ENCODE measurements around the gene MYL6B. TPM values are rescaled to one million over a fixed set of nuclear protein-coding genes. Genes with fewer than 3 reads are reported as not detected.
A peak's percentile ranks its signal among the peaks of the same experiment; 100 is the strongest.

Gene MYL6B
- total RNA-seq, 3 donors from 2014 or later, result 30.3 to 34.5 (median 30.8) TPM

DNA sequence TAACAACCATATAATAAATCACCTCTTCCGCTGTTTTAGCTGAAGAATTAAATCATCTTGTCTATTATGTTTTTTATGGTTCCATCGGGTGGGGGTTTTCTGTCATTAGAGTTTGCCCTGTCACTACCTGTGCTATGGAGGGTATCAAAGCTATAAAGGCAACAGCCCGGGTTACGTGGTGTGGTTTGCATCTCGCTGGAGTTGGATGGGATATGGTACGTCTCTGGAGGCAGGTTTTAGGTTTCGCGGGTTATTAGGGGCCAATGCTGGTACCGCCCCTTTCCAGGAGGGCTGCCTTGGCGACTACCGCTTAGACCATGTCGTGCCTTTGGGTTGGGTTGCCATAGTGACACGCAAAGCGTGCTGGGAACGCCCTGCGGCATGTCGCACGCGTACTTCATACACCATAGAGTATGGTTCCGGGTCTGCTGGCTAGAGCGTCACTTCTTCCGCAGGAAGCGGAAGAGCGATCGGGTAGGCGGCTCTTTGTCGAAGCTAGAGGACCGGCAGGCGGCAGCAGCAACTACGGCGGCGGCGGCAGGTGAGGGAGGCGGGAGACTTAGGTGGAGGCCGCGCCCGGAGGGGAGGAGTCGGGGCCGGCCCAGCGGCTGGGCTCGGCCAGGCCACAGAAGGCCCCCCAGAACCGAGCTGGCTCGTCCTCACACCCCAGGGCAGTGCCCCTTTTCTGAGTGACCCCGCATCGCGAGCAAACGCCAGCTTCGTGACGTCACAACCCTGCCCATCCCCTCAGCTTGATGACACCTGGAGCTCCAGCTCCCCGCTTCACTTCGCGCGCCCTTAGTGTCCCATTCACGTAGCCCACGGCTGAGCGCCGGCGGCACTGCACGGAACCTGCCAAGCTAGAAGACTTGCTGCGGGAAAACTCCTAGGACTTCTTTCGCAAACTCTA lies 34.4 kb upstream of the MYL6B start, which contains the start of gene ZC3H10:
Gene ZC3H10 (plus strand): TSS at position 489 of the 910 bp plus-strand sequence. CDS start 2,297 bp downstream, outside the sequence.
- H3K36me3 Mint-ChIP-seq (ENCODE audit: insufficient read depth), result peaks cover 36% of the 10 kb centered on the region
- DNase-seq, result peak; percentile 94

DNA sequence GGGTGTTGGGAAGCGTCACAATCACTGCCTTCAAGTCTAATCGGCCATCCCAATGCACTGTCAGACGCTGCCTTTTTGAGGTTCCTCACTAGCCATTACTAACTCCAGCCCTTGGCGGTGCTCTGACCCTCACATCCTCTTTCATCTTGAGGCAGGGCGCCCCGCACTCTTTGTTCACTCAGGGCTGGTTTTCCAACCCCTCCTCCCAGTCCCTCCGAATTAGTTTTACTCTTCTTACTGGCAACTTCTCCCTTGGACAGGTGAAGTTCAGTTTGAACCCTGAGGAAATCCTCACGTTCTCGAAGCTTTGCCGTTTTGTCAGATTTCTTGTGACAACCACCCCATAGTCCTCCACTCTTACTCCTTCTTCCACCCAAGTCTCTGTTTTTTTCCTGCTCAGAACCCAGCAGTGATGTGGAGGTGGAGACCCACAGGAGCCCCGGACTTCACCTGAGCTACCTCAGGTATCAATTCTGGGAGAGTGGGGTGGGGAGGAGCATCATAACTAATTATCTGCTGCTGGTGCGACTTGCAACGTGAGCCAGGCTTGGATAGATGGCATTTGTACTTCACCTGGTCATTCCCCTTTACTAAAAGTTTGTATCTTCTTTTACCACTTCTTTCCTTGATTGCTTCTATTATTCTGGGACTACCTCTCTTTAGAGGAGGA lies 33.6 kb upstream of the MYL6B start:
- H3K36me3 Mint-ChIP-seq (ENCODE audit: insufficient read depth), result peaks cover 28% of the 10 kb centered on the region
- peaks cover 27% of the 10 kb centered on the region for H3K4me1 Mint-ChIP-seq (ENCODE audit: low read depth)
- H3K9me3 Mint-ChIP-seq, result no peaks in the 10 kb centered on the region
- H3K4me3 Mint-ChIP-seq, result peak overlapping the region; percentile 99
- DNase-seq (no peak), ATAC-seq (no peak)
- no peaks in the 10 kb centered on the region for H3K27me3 Mint-ChIP-seq (ENCODE audit: low read depth)

More for the DNA sequence above, 34.4 kb upstream of the MYL6B start, which contains the start of gene ZC3H10:
- no peaks in the 10 kb centered on the region for H3K27me3 Mint-ChIP-seq (ENCODE audit: low read depth)
- H3K9me3 Mint-ChIP-seq, result no peaks in the 10 kb centered on the region
- peaks cover 25% of the 10 kb centered on the region for H3K4me1 Mint-ChIP-seq (ENCODE audit: low read depth)
- peak within 1 kb of the TSS; percentile 99 for H3K4me3 Mint-ChIP-seq
- peak; percentile 86 to 89 for ATAC-seq

DNA sequence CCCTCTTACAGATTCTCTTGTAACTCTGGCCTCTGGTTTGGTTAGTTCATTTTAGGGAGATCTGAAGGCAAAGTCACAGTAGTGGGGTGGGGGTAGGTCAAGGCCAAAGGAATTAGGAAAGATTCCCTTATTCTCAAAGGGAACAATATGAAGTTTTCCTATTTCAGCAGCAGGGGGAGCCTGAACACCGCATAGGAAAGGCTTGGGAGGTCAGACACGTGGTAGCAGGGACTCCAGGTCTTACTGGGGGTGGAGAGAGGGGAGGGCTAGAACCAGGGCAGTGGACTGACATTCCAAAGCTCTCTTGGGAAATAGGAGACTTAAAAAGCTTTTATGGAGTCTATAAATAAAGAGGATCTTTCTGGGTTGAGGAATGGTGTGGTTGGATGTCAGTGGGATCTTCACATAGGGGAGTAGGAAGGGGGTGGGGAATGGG lies 33.0 kb upstream of the MYL6B start:
- Mint-ChIP-seq H3K9me3 (no peaks in the 10 kb centered on the region), H3K36me3 (ENCODE audit: insufficient read depth) (peaks cover 25% of the 10 kb centered on the region), H3K4me3 (peak overlapping the region; percentile 99), H3K27me3 (ENCODE audit: low read depth) (no peaks in the 10 kb centered on the region), H3K4me1 (ENCODE audit: low read depth) (peaks cover 32% of the 10 kb centered on the region)
- peak; percentile 55 for DNase-seq
- no peak for ATAC-seq

DNA sequence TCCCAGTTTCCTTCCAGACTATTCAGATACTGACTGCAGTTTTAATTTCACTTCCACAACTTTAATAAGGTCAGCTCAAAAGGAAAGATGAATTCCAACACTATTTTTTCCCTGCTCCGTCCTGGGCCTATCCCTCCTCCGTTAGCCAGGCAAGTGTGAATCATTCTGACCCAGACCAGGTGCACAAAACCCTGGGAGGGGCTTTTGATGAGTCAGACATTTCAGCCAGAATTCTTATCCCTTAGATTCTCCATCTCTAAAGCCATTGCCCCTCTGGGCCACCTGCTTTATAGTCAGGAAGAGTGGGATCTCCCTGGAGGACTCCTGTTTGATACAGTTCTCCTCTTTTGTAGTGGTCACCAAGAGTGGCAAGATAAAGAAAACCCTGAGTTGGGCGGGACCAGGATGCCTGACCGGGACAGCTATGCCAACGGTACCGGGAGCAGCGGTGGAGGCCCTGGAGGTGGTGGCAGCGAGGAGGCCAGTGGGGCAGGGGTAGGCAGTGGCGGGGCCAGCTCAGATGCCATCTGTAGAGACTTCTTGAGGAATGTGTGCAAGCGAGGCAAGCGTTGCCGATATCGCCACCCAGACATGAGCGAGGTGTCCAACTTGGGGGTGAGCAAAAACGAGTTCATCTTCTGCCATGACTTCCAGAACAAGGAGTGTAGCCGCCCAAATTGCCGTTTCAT lies 32.1 kb upstream of the MYL6B start:
- ATAC-seq (no peak), DNase-seq (no peak)
- peaks cover 33% of the 10 kb centered on the region for H3K4me1 Mint-ChIP-seq (ENCODE audit: low read depth)
- no peaks in the 10 kb centered on the region for H3K27me3 Mint-ChIP-seq (ENCODE audit: low read depth)
- H3K36me3 Mint-ChIP-seq (ENCODE audit: insufficient read depth), result peaks cover 25% of the 10 kb centered on the region
- H3K9me3 Mint-ChIP-seq, result no peaks in the 10 kb centered on the region
- H3K4me3 Mint-ChIP-seq, result no peak overlapping the region

DNA sequence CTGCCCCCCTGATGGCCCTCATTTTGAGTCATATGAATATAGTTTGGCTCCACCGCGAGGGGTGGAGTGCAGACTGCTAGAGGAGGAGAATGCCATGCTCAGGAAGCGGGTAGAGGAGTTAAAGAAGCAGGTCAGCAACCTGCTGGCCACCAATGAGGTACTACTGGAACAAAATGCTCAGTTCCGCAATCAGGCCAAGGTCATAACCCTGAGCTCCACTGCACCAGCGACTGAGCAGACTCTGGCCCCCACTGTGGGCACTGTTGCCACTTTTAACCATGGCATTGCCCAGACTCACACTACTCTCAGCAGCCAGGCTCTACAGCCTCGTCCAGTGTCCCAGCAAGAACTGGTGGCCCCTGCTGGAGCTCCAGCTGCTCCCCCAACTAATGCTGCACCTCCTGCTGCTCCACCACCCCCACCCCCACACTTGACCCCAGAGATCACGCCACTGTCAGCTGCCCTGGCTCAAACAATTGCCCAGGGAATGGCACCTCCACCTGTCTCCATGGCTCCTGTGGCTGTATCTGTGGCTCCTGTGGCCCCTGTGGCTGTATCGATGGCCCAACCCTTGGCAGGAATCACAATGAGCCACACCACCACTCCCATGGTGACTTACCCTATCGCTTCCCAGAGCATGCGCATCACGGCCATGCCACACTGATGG lies 31.1 kb upstream of the MYL6B start:
- no peaks in the 10 kb centered on the region for H3K27me3 Mint-ChIP-seq (ENCODE audit: low read depth)
- peaks cover 25% of the 10 kb centered on the region for H3K36me3 Mint-ChIP-seq (ENCODE audit: insufficient read depth)
- peaks cover 34% of the 10 kb centered on the region for H3K4me1 Mint-ChIP-seq (ENCODE audit: low read depth)
- no peak for DNase-seq
- no peak for ATAC-seq
- H3K9me3 Mint-ChIP-seq, result no peaks in the 10 kb centered on the region
- H3K4me3 Mint-ChIP-seq, result no peak overlapping the region

DNA sequence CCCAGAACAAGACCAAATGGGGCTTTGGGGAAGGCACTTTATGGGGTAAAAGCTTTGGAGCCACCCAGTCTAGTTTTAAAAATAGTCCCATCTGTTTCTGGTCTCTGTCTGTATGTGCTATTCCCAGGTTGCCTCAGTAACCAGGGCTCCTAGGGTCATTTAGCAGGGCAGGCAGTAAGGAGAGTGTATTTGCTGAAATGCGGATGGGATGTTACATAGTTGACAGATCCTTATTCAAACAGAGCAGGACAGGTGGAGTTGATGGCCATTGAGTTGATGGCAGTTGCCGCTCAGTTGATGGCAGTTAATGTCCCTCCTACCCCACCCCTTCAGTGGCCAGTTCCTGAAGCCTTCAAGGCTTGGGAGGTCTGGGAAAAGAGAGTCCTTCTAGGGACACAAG lies 29.8 kb upstream of the MYL6B start:
- no peak for DNase-seq
- no peak for ATAC-seq
- peaks cover 47% of the 10 kb centered on the region for H3K4me1 Mint-ChIP-seq (ENCODE audit: low read depth)
- H3K4me3 Mint-ChIP-seq, result no peak overlapping the region
- H3K9me3 Mint-ChIP-seq, result no peaks in the 10 kb centered on the region
- peaks cover 14% of the 10 kb centered on the region for H3K36me3 Mint-ChIP-seq (ENCODE audit: insufficient read depth)
- no peaks in the 10 kb centered on the region for H3K27me3 Mint-ChIP-seq (ENCODE audit: low read depth)

DNA sequence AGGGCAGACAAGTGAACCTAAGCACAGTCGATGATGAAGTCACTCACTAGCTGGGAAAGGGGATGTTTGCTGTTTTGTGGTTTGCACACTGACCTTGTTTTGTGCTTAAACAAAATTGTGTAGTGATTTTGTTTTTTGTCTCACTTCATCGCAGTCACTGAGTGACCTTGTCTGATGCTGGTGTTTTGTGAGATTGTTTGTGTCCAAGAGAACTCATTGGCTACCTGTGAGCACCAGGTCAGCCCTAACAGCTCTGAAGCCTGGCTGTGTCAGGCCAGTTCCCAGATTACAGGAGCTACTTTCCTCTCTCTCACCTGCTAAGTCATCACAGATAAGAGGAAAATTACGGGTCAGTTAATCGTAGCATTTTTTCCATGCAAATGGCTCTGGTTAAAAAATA lies 28.3 kb upstream of the MYL6B start:
- Mint-ChIP-seq H3K27me3 (ENCODE audit: low read depth) (no peaks in the 10 kb centered on the region), H3K9me3 (no peaks in the 10 kb centered on the region)

DNA sequence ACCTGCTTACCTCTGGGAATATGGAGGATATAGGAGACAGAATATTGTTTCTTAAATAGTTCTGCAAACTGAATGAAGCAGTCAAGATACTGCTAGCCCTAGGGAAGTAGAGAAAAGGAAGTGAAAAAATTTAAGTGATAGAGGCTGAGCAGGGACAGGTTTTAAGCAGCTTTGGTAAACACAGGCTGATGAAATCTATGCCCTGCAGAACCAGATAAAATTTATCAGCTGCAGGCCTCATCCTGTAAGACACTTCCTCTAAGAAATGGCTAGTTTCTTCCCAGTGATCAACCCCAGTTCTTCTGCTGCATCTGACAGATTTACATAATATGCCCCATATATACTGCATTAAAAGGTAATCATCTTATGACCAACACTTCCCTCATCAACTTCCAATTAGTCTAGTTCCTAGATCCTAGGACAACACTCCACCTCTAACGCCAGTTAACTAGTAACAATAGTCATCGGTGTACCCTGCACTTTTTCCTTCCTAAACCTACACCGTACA lies 25.6 kb upstream of the MYL6B start:
- Mint-ChIP-seq H3K36me3 (ENCODE audit: insufficient read depth) (peaks cover 18% of the 10 kb centered on the region), H3K4me3 (peak overlapping the region; percentile 22), H3K9me3 (no peaks in the 10 kb centered on the region), H3K27me3 (ENCODE audit: low read depth) (no peaks in the 10 kb centered on the region), H3K4me1 (ENCODE audit: low read depth) (peaks cover 59% of the 10 kb centered on the region)
- DNase-seq, result no peak
- no peak for ATAC-seq

More for the DNA sequence above, 28.3 kb upstream of the MYL6B start:
- ATAC-seq (no peak), DNase-seq (no peak)
- peaks cover 10% of the 10 kb centered on the region for H3K36me3 Mint-ChIP-seq (ENCODE audit: insufficient read depth)
- H3K4me1 Mint-ChIP-seq (ENCODE audit: low read depth), result peaks cover 45% of the 10 kb centered on the region
- no peak overlapping the region for H3K4me3 Mint-ChIP-seq

DNA sequence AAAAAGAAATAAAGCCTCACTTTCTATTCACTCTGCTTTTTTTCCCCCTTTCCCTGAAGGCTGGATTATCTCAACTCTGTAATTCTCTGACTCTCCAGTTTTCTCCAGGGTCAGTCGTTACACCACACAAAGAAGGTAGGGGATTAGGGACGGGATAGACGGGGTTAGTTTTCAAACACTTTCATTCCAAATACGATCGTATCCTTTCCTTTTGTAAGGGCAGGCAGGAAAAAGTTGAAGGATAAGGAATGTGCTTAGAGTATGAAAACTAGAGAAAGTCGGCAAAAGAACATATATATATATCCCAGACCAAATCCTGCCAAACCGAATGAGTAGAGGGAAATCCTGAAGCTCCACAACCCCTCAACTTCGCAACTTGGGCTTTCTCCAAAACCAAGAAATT lies 24.9 kb upstream of the MYL6B start:
- Mint-ChIP-seq H3K4me3 (peak overlapping the region; percentile 95), H3K36me3 (ENCODE audit: insufficient read depth) (peaks cover 24% of the 10 kb centered on the region), H3K27me3 (ENCODE audit: low read depth) (no peaks in the 10 kb centered on the region), H3K4me1 (ENCODE audit: low read depth) (peaks cover 65% of the 10 kb centered on the region), H3K9me3 (no peaks in the 10 kb centered on the region)
- no peak for DNase-seq
- no peak for ATAC-seq

DNA sequence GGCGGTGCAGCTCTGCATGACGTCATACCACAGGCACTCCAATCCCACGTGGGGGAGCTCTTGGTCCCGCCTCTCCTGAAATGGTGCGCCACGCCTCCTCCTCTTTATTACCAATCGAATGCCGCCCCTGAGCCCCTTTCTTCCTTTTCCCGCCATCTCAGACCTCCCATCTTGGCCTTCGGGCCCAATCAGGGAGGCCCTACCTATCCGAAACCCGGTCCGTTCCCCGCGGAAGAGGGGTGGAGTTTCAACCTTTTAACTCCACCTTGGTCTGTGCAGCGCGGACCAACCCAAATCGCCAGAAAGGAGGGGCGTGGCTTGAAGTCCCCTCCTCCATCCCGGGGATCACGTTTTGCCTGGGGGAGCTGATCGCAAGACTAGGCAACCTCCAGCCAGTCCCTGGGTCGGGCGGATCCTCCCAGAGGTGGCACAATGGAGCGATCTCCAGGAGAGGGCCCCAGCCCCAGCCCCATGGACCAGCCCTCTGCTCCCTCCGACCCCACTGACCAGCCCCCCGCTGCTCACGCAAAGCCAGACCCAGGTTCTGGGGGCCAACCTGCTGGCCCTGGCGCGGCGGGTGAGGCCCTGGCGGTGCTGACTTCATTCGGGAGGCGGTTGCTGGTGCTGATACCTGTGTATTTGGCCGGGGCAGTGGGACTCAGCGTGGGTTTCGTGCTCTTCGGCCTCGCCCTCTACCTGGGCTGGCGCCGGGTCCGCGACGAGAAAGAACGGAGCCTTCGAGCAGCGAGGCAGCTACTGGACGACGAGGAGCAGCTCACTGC lies 24.3 kb upstream of the MYL6B start, which contains the start of gene ESYT1:
Gene ESYT1 (plus strand): TSS at position 380 of the 782 bp plus-strand sequence. CDS start 53 bp downstream, at position 433.
- H3K4me1 Mint-ChIP-seq (ENCODE audit: low read depth), result peaks cover 69% of the 10 kb centered on the region
- ATAC-seq, result peak; percentile 95 to 96
- H3K4me3 Mint-ChIP-seq, result peak within 1 kb of the TSS; percentile 95
- no peaks in the 10 kb centered on the region for H3K9me3 Mint-ChIP-seq
- peak; percentile 94 for DNase-seq
- H3K36me3 Mint-ChIP-seq (ENCODE audit: insufficient read depth), result peaks cover 23% of the 10 kb centered on the region
- H3K27me3 Mint-ChIP-seq (ENCODE audit: low read depth), result no peaks in the 10 kb centered on the region

DNA sequence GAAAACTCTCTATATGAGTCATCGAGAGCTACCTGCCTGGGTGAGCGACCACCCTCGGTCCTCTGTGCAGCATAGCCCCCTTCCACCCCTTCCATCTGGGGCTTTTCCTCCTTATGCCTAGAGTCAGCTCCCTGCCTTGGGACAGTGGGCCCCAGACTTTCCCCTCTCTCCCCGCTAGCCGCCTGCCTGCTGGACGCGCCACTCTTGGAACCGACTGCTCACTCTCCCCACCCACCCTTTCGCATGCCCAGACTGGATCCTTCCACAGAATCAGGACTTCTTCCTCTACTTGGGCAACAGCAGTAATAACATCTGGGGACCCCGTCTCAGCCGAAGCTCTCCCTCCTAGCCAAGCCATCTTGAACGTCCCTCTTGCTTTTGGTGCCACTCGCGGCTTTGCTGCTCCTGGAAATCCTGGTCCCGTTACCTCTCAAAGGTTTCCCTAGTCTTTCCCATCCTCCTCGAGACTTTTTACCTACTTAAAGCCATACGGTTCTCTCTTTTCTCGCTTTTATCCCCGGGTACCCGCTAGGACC lies 23.6 kb upstream of the MYL6B start:
- Mint-ChIP-seq H3K9me3 (no peaks in the 10 kb centered on the region), H3K4me3 (peak overlapping the region; percentile 95), H3K4me1 (ENCODE audit: low read depth) (peaks cover 67% of the 10 kb centered on the region), H3K36me3 (ENCODE audit: insufficient read depth) (peaks cover 26% of the 10 kb centered on the region), H3K27me3 (ENCODE audit: low read depth) (no peaks in the 10 kb centered on the region)
- DNase-seq (no peak), ATAC-seq (no peak)

DNA sequence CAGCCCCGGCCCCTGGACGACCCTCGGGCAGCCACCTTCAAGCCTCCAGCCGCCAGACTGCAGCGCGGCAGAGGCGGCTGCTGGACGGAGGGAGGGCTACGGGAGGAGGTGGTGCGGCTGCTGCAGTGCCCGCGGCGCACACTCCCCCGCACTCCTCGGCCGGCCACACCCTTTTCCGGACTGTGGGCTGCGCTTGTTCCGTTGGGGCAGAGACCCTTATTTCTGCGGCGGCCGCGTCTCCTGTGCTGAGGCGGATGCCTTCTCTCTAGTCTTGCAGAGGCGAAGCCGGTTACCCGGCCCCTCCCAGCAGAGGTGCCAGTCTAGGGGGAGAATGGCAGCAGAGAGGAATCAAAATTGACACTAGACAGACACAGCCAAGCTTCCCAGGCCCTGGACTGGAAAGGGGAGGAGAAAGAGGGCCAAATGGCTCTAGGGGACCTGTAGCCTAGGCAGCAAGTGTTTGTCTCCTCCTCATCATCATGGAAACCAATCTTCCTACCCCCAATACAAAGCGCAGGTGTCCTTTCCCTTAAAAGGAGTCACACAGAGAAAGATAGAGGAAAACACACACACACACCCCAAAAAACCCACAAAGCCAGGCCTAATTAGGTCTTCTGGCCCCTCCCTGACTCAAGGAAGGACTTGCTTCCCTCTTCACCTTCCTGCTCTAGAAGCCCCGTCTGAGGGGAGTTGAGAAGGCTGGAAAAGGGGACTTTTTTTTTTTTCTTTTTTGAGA lies 23.0 kb upstream of the MYL6B start:
- peaks cover 32% of the 10 kb centered on the region for H3K36me3 Mint-ChIP-seq (ENCODE audit: insufficient read depth)
- H3K9me3 Mint-ChIP-seq, result no peaks in the 10 kb centered on the region
- H3K4me3 Mint-ChIP-seq, result peak overlapping the region; percentile 95
- ATAC-seq (peak; percentile 9 to 11), DNase-seq (peak; percentile 55)
- H3K27me3 Mint-ChIP-seq (ENCODE audit: low read depth), result no peaks in the 10 kb centered on the region
- peaks cover 65% of the 10 kb centered on the region for H3K4me1 Mint-ChIP-seq (ENCODE audit: low read depth)

Measured in activated T-cell treated with anti-CD3 and anti-CD28 coated beads, Interleukin-2, amount 50 U/mL, for 4 hours (primary cell).